HG02885 (cell line): ENCODE data around the gene GALNS.
"Not testable (repeated sequence)": the region's sequence is repeated elsewhere in the genome, so short reads cannot be mapped to it uniquely, and the experiment has no call there.

ENCODE experiments used
- ATAC-seq: cut with Tn5 transposase; IDR thresholded peaks from one replicate; pipeline ENCODE4 v1.9.1; 2021; ENCODE audit warnings: mild to moderate bottlenecking; ENCODE audit not compliant: unreplicated experiment, poor library complexity

The GALNS gene

GRCh38 chr16:88889702-88890352, 33.1 kb upstream of the GALNS start:
- not testable (repeated sequence) for ATAC-seq

GRCh38 chr16:88888461-88889387, 32.0 kb upstream of the GALNS start:
- ATAC-seq: no peak

GRCh38 chr16:88888057-88888456, 31.3 kb upstream of the GALNS start:
- no peak for ATAC-seq

- ATAC-seq: no peak
These were observed 30.2 kb upstream of the GALNS start for GRCh38 chr16:88886845-88887521.

GRCh38 chr16:88886420-88886844, 29.7 kb upstream of the GALNS start:
- no peak for ATAC-seq

GRCh38 chr16:88885693-88886280, 29.0 kb upstream of the GALNS start:
- no peak for ATAC-seq

- ATAC-seq: no peak
These were observed 28.0 kb upstream of the GALNS start for GRCh38 chr16:88884569-88885271.

- ATAC-seq: no peak
These were observed 27.2 kb upstream of the GALNS start for GRCh38 chr16:88883946-88884345.

GRCh38 chr16:88883117-88883895, 26.6 kb upstream of the GALNS start:
- ATAC-seq: no peak

GRCh38 chr16:88882358-88883030, 25.7 kb upstream of the GALNS start:
- ATAC-seq: no peak

GRCh38 chr16:88881675-88882357, 25.1 kb upstream of the GALNS start:
- no peak for ATAC-seq

- ATAC-seq: no peak
These were observed 24.4 kb upstream of the GALNS start for GRCh38 chr16:88881007-88881615.

- no peak for ATAC-seq
These were observed 23.7 kb upstream of the GALNS start for GRCh38 chr16:88880226-88881006.

- ATAC-seq: no peak
These were observed 23.0 kb upstream of the GALNS start for GRCh38 chr16:88879788-88880055.

- no peak for ATAC-seq
These were observed 22.4 kb upstream of the GALNS start for GRCh38 chr16:88878967-88879787.

- ATAC-seq: no peak
These were observed 21.6 kb upstream of the GALNS start for GRCh38 chr16:88878356-88878755.
